NCI-H526 treated with DMSO at 0.1 percent for 48 hours (cell line): ENCODE measurements around the gene USP2.

Experiments
- DNase-seq: peaks from one replicate; lab custom pipeline; 2025; lab: John Stamatoyannopoulos, UW

USP2 gene

GRCh38 chr11:119376197-119376847 lies 5.2 kb downstream of the USP2 start:
- DNase-seq = peak; percentile 92

- DNase-seq = no peak
These were observed 5.9 kb downstream of the USP2 start for GRCh38 chr11:119375337-119376196.

GRCh38 chr11:119374632-119375336 lies 6.7 kb downstream of the USP2 start:
- DNase-seq = peak; percentile 23

- DNase-seq = peak; percentile 92
These were observed 7.4 kb downstream of the USP2 start for GRCh38 chr11:119373921-119374631.

GRCh38 chr11:119373059-119373920 lies 8.2 kb downstream of the USP2 start:
- no peak for DNase-seq

- no peak for DNase-seq
These were observed 9.0 kb downstream of the USP2 start for GRCh38 chr11:119372260-119373058.

- DNase-seq = no peak
These were observed 9.7 kb downstream of the USP2 start for GRCh38 chr11:119371778-119372182.

- no peak for DNase-seq
These were observed 10.4 kb downstream of the USP2 start for GRCh38 chr11:119371067-119371601.

GRCh38 chr11:119370486-119371046 lies 10.9 kb downstream of the USP2 start:
- no peak for DNase-seq

GRCh38 chr11:119369132-119369925 lies 12.2 kb downstream of the USP2 start:
- peak; percentile 45 for DNase-seq

GRCh38 chr11:119368121-119369034 lies 13.1 kb downstream of the USP2 start:
- peak; percentile 78 for DNase-seq

- peak; percentile 87 for DNase-seq
These were observed 13.8 kb downstream of the USP2 start for GRCh38 chr11:119367661-119368120.

GRCh38 chr11:119366690-119367620 lies 14.5 kb downstream of the USP2 start:
- no peak for DNase-seq

GRCh38 chr11:119365071-119365591 lies 16.4 kb downstream of the USP2 start:
- no peak for DNase-seq

- peak; percentile 32 for DNase-seq
These were observed 17.5 kb downstream of the USP2 start for GRCh38 chr11:119363851-119364590.
